Glutamatergic neuron (in vitro differentiated cells): Measurements from ENCODE around the gene FCMR. TPM values are rescaled to one million over a fixed set of nuclear protein-coding genes. Genes with fewer than 3 reads are reported as not detected.

Source experiments
- DNase-seq: peaks from one replicate; pipeline ENCODE4 v3.0.0; 2022
- H3K27ac Mint-ChIP-seq: one replicate; pipeline ENCODE4 v1.8.0; 2020; ENCODE audit warnings: mild to moderate bottlenecking, mixed read lengths, inconsistent platforms; ENCODE audit not compliant: unreplicated experiment
- H3K27me3 Mint-ChIP-seq: one replicate; pipeline ENCODE4 v1.8.0; 2020; ENCODE audit warnings: mild to moderate bottlenecking, moderate library complexity, mixed read lengths, inconsistent platforms; ENCODE audit not compliant: unreplicated experiment
- H3K36me3 Mint-ChIP-seq: one replicate; pipeline ENCODE4 v1.8.0; 2020; ENCODE audit warnings: mild to moderate bottlenecking, mixed read lengths, inconsistent platforms; ENCODE audit not compliant: unreplicated experiment
- H3K4me1 Mint-ChIP-seq: one replicate; pipeline ENCODE4 v1.8.0; 2020; ENCODE audit warnings: mild to moderate bottlenecking, low read depth, mixed read lengths, inconsistent platforms; ENCODE audit not compliant: unreplicated experiment
- H3K4me3 Mint-ChIP-seq: one replicate; pipeline ENCODE4 v1.8.0; 2020; ENCODE audit warnings: mild to moderate bottlenecking, mixed read lengths, inconsistent platforms; ENCODE audit not compliant: unreplicated experiment
- H3K9me3 Mint-ChIP-seq: one replicate; pipeline ENCODE4 v1.8.0; 2020; ENCODE audit warnings: mild to moderate bottlenecking, moderate library complexity, mixed read lengths, inconsistent platforms; ENCODE audit not compliant: unreplicated experiment
- CTCF ChIP-seq: fragments of 200-600 bp; sonication (generic); IDR thresholded peaks from one replicate; pipeline ENCODE4 v1.5.0; 2021; ENCODE audit not compliant: partially characterized antibody, unreplicated experiment
- long read RNA-seq: library from polyadenylated mRNA; unstranded; transcript quantifications from one replicate; pipeline ENCODE4 v2.0.0, GENCODE V29; 2020; ENCODE audit not compliant: unreplicated experiment
- total RNA-seq: library from RNA; stranded (reverse); fragmentation: NEBNext Ultra II Directional; extraction: Animal tissue kit (Norgen Biotek cat#: 25700); gene quantifications from one replicate; pipeline ENCODE4 v1.2.1, GENCODE V29; 2021; ENCODE audit not compliant: unreplicated experiment

Gene FCMR
- not detected for total RNA-seq
- long read RNA-seq, result 0 reads

GRCh38 chr1:206921772-206922265, at the start of gene FCMR:
TSS of gene FCMR (minus strand) at chr1:206921941. CDS start at chr1:206921854, 87 bp downstream.
- Mint-ChIP-seq H3K36me3 (no peaks in the 10 kb centered on the region), H3K4me1 (no peaks in the 10 kb centered on the region), H3K27ac (no peak within 1 kb of the TSS), H3K27me3 (peaks cover 3% of the 10 kb centered on the region), H3K4me3 (no peak within 1 kb of the TSS), H3K9me3 (no peaks in the 10 kb centered on the region)
- DNase-seq, result no peak
- TF ChIP-seq CTCF, result no peak

GRCh38 chr1:206971029-206971655, 49.4 kb upstream of the FCMR start:
- no peak overlapping the region for H3K27ac Mint-ChIP-seq
- H3K4me3 Mint-ChIP-seq, result no peak overlapping the region
- no peak for TF ChIP-seq CTCF
- no peaks in the 10 kb centered on the region for H3K36me3 Mint-ChIP-seq
- DNase-seq, result no peak
- H3K4me1 Mint-ChIP-seq, result no peaks in the 10 kb centered on the region
- H3K9me3 Mint-ChIP-seq, result no peaks in the 10 kb centered on the region
- peaks cover 6% of the 10 kb centered on the region for H3K27me3 Mint-ChIP-seq

GRCh38 chr1:206970446-206970845, 48.7 kb upstream of the FCMR start, which contains the start of gene FCAMR:
TSS of gene FCAMR (minus strand) at chr1:206970460. CDS start at chr1:206970125, 335 bp downstream.
- Mint-ChIP-seq H3K27ac (no peak within 1 kb of the TSS), H3K4me3 (no peak within 1 kb of the TSS), H3K9me3 (no peaks in the 10 kb centered on the region), H3K36me3 (no peaks in the 10 kb centered on the region), H3K27me3 (peaks cover 6% of the 10 kb centered on the region), H3K4me1 (no peaks in the 10 kb centered on the region)
- DNase-seq, result no peak
- no peak for TF ChIP-seq CTCF

- peaks cover 6% of the 10 kb centered on the region for H3K27me3 Mint-ChIP-seq
These were observed 47.3 kb upstream of the FCMR start for GRCh38 chr1:206969090-206969489.

More at GRCh38 chr1:206969090-206969489, 47.3 kb upstream of the FCMR start:
- Mint-ChIP-seq H3K27ac (no peak overlapping the region), H3K36me3 (no peaks in the 10 kb centered on the region), H3K9me3 (no peaks in the 10 kb centered on the region), H3K4me1 (no peaks in the 10 kb centered on the region), H3K4me3 (no peak overlapping the region)
- no peak for TF ChIP-seq CTCF
- DNase-seq, result no peak
